Lower leg skin (tissue), 4 donors: ENCODE data around the gene DNAJC16. TPM values are rescaled to one million over a fixed set of nuclear protein-coding genes. Genes with fewer than 3 reads are reported as not detected.

Experiments
- DNase-seq, 2 donors: peaks; one replicate each; pipeline ENCODE4 v3.0.0-alpha.2; 2019; ENCODE audit warnings: low spot score in 2 of 2
- H3K4me3 ChIP-seq: fragments of 200-600 bp; sonication (generic); 2 replicates; pipeline ENCODE4 v1.5.1; 2017; ENCODE audit warnings: mild to moderate bottlenecking, low read depth; ENCODE audit not compliant: poor library complexity, severe bottlenecking
- POLR2A ChIP-seq, 2 donors: fragments of 450-650 bp; IDR thresholded peaks; one replicate each; pipeline ENCODE4 v1.6.1; 2016 to 2017; ENCODE audit warnings: antibody characterized with exemption in 2 of 2, mild to moderate bottlenecking in 1 of 2, moderate library complexity in 1 of 2
- WGBS, 2 donors: methylation state at CpG; one replicate each; pipeline ENCODE4 v1.1.5; 2018; 5-methylcytosine and 5-hydroxymethylcytosine counted together
- intact Hi-C: fragments of 100-400 bp; cut with DNase I; formaldehyde crosslinking; loops from one replicate; pipeline ENCODE4 v1.15.0; 2023; ENCODE audit warnings: low total_unique reads
- total RNA-seq, 4 donors: library from RNA; depleted of rRNA; stranded (reverse); fragments of >200 nt; gene quantifications; one replicate each; pipeline ENCODE4 v1.1.0, GENCODE V29; 2016
- TF ChIP-seq, protein P1 (sequence below), 3 donors: fragments of 450-650 bp; IDR thresholded peaks; one replicate each; pipeline ENCODE4 v1.5.1; 2016; ENCODE audit warnings: antibody characterized with exemption in 3 of 3, mild to moderate bottlenecking in 3 of 3, moderate library complexity in 2 of 3

DNAJC16 gene
- total RNA-seq, 4 donors from 2014 or later: 14.3 to 20.0 (median 19.7) TPM

DNA sequence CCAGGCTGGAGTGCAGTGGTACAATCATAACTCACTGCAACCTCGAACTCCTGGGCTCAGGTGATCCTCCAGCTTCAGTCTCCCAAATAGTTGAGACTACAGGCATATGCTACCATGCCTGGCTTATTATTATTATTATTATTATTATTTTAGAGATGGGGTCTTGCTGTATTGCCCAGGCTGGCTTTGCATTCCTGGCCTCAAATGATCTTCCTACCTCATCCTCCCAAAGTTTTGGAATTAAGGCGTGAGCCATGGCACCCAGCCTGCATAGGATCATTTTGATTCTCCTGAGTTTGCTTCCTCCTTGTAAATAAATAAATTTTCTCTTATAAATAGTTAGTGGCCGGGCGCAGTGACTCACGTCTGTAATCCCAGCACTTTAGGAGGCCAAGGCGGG is 96.8 kb downstream of the DNAJC16 start:
- no peak overlapping the region for H3K4me3 ChIP-seq
- intact Hi-C loops: no loop called here
- no peak for TF ChIP-seq POLR2A (IDR thresholded peaks at IDR 0.05)
- TF ChIP-seq, protein P1, sequence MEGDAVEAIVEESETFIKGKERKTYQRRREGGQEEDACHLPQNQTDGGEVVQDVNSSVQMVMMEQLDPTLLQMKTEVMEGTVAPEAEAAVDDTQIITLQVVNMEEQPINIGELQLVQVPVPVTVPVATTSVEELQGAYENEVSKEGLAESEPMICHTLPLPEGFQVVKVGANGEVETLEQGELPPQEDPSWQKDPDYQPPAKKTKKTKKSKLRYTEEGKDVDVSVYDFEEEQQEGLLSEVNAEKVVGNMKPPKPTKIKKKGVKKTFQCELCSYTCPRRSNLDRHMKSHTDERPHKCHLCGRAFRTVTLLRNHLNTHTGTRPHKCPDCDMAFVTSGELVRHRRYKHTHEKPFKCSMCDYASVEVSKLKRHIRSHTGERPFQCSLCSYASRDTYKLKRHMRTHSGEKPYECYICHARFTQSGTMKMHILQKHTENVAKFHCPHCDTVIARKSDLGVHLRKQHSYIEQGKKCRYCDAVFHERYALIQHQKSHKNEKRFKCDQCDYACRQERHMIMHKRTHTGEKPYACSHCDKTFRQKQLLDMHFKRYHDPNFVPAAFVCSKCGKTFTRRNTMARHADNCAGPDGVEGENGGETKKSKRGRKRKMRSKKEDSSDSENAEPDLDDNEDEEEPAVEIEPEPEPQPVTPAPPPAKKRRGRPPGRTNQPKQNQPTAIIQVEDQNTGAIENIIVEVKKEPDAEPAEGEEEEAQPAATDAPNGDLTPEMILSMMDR (IDR thresholded peaks at IDR 0.05): no peak
- no peak for DNase-seq
- WGBS, 2 donors: 92 to 95% methylated on average over 6 of the region's 6 CpGs

DNA sequence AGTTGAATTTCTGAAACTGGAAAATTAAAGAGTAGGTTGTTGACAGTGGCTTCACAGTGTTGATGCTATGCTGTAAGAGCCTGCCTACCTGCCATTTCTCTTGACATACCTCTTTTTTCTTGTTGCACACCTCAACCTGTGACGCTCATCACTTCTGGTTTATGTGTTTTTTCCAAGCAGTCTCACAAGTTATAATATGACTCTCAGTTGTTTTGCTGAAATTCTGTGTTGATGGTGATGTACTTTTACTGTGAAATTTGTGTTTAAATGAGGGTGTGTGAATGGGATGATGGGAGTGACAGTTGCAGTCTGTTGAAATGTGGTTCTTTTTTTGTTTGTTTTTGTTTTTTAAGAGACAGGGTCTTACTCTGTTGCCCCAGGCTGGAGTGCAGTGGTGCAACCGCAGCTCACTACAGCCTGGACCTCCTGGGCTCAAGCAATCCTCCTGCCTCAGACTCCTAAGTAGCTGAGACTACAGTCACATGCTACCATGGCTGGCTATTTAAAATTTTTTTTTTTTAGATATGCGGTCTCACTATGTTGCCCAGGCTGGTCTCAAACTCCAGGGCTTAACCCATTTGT is 97.6 kb downstream of the DNAJC16 start:
- TF ChIP-seq, protein P1 (IDR thresholded peaks at IDR 0.05): no peak
- TF ChIP-seq POLR2A (IDR thresholded peaks at IDR 0.05): no peak
- WGBS, 2 donors: 89 to 94% methylated on average over 3 of the region's 3 CpGs

DNA sequence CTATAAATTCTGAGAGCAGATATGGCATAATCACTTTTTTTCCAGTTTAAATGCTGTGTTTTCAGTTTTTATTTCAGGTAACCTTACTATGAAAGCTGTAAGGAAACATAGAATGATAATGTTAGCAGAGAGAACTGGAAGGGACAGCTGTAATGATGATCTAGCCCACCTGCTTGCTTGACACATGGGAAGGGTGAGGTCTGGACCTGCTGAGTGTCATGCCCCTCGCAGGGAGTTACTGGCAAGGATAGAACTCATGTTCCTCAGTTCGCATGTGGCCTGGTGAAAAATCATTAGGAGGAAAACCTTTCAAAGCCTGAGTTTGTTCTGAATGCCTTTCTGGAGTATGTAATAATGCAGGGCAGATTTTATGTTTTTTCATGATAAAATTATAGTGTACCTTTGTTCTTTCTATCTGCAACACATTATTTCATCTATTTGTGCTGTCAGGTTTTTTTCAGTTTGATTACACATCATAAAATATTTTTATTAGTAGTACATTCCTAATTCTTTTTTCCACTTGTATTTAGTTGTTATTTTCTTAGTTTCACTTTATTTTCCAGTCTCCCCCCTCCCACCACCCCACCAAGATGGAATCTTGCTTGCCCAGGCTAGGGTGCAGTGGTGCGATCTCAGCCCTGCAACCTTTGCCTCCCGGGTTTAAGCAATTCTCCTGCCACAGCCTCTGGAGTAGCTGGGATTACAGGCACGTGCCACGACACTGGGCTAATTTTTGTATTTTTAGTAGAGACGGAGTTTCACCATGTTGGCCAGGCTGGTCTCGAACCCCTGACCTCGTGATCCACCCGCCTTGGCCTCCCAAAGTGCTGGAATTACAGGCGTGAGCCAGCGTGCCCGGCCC is 98.6 kb downstream of the DNAJC16 start:
- WGBS, 2 donors: 85 to 90% methylated on average over 13 of the region's 13 CpGs
- TF ChIP-seq, protein P1 (IDR thresholded peaks at IDR 0.05): no peak
- no peak for TF ChIP-seq POLR2A (IDR thresholded peaks at IDR 0.05)
- no peak overlapping the region for H3K4me3 ChIP-seq

More for the DNA sequence above, 97.6 kb downstream of the DNAJC16 start:
- intact Hi-C loops: no loop called here
- H3K4me3 ChIP-seq: no peak overlapping the region
- DNase-seq: no peak

More for the DNA sequence above, 98.6 kb downstream of the DNAJC16 start:
- no peak for DNase-seq
- intact Hi-C loops: no loop called here

Other genes with a start within 250 kb of the DNAJC16 start
- 10 to 100 TPM; 38.9 to 55.7 (median 43.5) TPM for gene EFHD2, start 117.0 kb upstream of the DNAJC16 start, total RNA-seq
- not detected for gene CTRC, start 88.4 kb upstream of the DNAJC16 start, total RNA-seq
- gene CELA2A, start 70.1 kb upstream of the DNAJC16 start, total RNA-seq: not detected
- gene CELA2B, start 50.7 kb upstream of the DNAJC16 start, total RNA-seq: under 1 TPM in 1 of 4 donors, not detected in 3; 0.49 TPM
- 1 to 10 TPM; 4.9 to 8.5 (median 6.5) TPM for gene CASP9, start 2.6 kb upstream of the DNAJC16 start, total RNA-seq
- under 1 TPM in 1 of 4 donors, not detected in 3; 0.54 TPM for gene AGMAT, start 58.2 kb downstream of the DNAJC16 start, total RNA-seq
- 10 to 100 TPM; 23.7 to 58.6 (median 37.0) TPM for gene DDI2, start 90.6 kb downstream of the DNAJC16 start, total RNA-seq
- 10 to 100 TPM; 55.5 to 98.7 (median 61.9) TPM for gene PLEKHM2, start 157.5 kb downstream of the DNAJC16 start, total RNA-seq
- gene SLC25A34, start 209.4 kb downstream of the DNAJC16 start, total RNA-seq: 1 to 10 TPM in 2 of 4 donors, under 1 TPM in 2; 0.38 to 1.8 (median 0.99) TPM
- gene TMEM82, start 215.7 kb downstream of the DNAJC16 start, total RNA-seq: not detected
- 10 to 100 TPM; 11.5 to 41.7 (median 17.7) TPM for gene FBLIM1, start 231.9 kb downstream of the DNAJC16 start, total RNA-seq